ENCODE measurements around the gene NOPCHAP1.
A peak's percentile ranks its signal among the peaks of the same experiment; 100 is the strongest.

NOPCHAP1 gene

DNA sequence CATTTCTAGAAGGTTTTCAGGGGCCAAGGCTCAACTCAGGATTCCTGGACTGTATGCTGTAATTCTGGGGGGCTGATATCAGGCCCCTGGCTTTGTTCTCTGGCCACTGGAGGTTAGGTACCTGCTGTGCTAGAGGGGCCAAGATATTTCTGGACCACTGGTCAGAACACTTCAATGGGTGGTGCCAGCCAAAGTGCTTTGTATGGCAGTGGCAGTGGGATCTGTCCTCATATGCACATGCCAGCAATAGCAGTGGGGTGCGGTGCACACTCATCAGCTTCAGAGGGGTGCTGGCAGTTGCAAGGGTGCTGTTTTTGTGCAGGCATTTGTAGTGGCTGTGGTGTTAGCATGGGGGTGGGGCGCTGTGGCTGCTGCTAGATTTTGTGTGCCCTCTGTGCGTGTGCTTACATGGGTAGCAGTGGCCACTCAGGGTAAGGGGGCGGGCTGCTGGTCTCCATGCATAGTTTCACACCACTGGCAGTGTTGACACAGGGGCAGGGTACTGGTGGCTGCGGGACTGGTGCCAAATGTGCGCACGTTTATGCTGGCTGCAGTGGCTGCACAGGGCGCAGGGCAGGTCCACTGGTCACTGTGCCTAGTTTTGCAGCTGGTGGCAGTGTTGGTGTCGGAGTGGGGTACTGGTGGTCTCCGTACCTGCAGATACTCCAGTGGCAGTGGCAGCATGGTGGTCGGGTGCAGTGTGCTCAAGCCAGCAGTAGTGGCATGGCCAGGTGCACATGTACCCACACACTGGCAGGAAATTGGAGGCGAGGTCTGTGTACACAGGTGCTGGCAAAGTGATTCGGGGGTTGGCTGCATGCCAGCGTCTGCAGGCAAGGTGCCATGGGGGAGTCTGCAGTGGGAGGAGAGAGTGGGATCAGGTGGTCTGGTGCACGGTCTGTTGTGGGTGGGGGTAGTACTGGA, 12.6 kb downstream of the NOPCHAP1 start:
- TF ChIP-seq, protein P1, sequence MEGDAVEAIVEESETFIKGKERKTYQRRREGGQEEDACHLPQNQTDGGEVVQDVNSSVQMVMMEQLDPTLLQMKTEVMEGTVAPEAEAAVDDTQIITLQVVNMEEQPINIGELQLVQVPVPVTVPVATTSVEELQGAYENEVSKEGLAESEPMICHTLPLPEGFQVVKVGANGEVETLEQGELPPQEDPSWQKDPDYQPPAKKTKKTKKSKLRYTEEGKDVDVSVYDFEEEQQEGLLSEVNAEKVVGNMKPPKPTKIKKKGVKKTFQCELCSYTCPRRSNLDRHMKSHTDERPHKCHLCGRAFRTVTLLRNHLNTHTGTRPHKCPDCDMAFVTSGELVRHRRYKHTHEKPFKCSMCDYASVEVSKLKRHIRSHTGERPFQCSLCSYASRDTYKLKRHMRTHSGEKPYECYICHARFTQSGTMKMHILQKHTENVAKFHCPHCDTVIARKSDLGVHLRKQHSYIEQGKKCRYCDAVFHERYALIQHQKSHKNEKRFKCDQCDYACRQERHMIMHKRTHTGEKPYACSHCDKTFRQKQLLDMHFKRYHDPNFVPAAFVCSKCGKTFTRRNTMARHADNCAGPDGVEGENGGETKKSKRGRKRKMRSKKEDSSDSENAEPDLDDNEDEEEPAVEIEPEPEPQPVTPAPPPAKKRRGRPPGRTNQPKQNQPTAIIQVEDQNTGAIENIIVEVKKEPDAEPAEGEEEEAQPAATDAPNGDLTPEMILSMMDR (conservative IDR thresholded peaks at IDR 0.05; ENCODE audit: low read length) = no peak

DNA sequence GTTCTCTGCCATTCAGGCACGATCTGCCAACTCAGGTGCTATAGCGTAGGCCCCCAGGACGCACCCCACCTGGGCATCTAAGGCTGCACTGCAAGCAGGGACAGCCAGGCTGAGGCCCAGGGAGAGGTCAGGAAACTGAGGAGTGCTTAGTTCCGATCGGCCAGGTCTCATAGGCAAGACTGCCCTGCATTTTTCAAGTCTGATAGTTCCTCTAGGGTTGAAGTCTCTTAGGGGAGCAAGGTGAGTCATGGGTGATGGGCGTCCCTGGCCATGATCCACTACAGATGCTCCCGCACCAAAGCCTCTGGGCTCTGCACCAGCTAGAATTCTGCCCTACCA, 13.2 kb downstream of the NOPCHAP1 start:
- TF ChIP-seq, protein P1 (conservative IDR thresholded peaks at IDR 0.05; ENCODE audit: low read length) = no peak
- no peak overlapping the region for H3K4me3 ChIP-seq (ENCODE audit: low read length)
- DNase-seq (ENCODE audit: low read depth) = no peak

More for the DNA sequence above, 12.6 kb downstream of the NOPCHAP1 start:
- no peak overlapping the region for H3K4me3 ChIP-seq (ENCODE audit: low read length)
- no peak for DNase-seq (ENCODE audit: low read depth)

DNA sequence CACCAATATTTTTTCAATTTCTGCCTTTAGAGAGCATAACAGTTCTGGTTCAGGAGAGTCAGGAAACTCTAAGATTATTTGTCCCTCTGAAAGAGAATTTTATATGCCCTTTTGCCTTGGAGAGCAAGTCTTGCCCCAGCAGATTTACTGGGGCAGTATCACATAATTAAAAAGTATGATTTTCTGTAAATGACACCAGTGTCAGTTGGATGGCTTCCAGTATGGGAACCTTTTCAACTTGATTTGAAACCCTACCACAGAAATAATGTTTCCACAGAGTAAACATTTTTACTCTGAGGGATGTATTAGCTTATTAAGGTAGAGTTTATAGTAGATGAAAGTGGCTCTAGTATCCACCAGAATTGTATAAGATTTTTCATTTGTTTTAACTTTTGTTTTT, 15.4 kb downstream of the NOPCHAP1 start:
- TF ChIP-seq, protein P1 (conservative IDR thresholded peaks at IDR 0.05; ENCODE audit: low read length) = no peak
- H3K4me3 ChIP-seq (ENCODE audit: low read length) = no peak overlapping the region
- no peak for DNase-seq (ENCODE audit: low read depth)

DNA sequence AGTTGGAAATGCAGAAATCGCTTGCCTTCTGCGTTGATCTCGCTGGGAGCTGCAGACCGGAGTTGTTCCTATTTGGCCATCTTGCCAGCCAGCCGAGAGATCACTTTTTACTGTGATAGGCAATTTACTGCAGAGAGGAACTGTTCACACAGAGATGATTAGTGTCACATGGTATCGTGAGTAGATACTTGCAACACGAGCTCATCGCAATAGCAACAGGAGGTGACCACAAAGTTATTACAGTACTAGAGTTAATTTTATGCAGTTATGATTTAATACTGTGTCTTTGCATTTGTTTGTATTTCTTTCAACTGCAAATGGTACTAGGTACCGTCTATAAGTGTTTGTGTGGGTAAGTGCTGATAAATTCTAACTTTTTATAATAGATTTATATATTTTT, 27.8 kb downstream of the NOPCHAP1 start:
- TF ChIP-seq, protein P1 (conservative IDR thresholded peaks at IDR 0.05; ENCODE audit: low read length) = no peak
- DNase-seq (ENCODE audit: low read depth) = peak; percentile 16

DNA sequence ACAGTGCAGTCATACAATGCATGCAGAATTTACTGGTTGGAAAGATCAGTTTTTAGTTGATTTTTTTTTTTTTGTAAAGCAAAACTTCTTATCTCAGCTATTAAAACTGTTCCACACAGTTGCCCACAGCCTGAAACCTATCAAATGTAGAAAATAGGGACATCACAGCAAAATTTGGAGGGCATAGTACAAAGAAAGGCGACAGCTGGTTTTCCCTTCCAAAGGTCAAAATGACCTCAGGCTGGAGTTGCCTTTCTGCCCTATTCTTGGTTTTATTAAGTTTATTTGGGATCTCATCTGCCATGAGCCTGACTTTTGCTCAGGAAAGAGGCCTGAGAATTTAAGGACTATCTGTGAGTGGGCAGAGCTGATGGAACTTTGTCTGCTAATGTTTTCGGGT, 28.5 kb downstream of the NOPCHAP1 start:
- TF ChIP-seq, protein P1 (conservative IDR thresholded peaks at IDR 0.05; ENCODE audit: low read length) = no peak
- H3K4me3 ChIP-seq (ENCODE audit: low read length) = no peak overlapping the region
- DNase-seq (ENCODE audit: low read depth) = no peak

More for the DNA sequence above, 27.8 kb downstream of the NOPCHAP1 start:
- no peak overlapping the region for H3K4me3 ChIP-seq (ENCODE audit: low read length)

DNA sequence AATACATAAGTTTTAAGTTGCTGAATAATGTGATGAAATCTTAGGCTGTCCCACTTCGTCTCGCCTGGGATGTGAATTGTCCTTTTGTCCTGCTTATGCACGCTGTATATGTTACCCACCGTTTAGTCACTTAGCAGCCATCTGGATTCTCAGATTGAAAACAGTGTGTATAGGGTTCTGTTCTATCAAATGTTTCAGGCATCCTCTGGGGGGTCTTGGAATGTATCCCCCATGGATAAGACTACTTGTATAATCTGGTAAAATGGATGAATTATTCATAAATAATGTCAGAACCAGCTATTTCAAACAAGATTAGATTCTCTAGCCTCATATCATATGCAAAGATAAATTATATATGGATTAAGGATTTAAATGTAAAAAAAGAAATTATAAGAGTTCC, 29.4 kb downstream of the NOPCHAP1 start:
- DNase-seq (ENCODE audit: low read depth) = no peak
- TF ChIP-seq, protein P1 (conservative IDR thresholded peaks at IDR 0.05; ENCODE audit: low read length) = no peak
- H3K4me3 ChIP-seq (ENCODE audit: low read length) = no peak overlapping the region

DNA sequence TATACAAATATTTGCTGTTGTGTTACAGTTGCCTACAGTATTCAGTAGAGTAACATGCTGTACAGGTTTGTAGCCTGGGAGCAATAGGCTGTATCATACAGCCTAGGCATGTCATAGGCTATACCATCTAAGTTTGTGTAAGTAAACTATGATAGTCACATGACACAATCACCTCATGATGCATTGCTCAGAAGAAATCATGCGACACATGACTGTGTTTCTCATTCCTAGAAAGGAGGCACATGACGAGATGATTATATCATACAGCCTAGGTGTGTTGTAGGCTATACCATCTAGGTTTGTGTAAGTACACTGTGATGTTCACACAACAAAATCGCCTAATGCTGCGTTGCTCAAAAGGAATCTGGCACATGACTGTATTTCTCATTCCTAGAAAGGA, 31.9 kb downstream of the NOPCHAP1 start:
- TF ChIP-seq, protein P1 (conservative IDR thresholded peaks at IDR 0.05; ENCODE audit: low read length) = no peak
- DNase-seq (ENCODE audit: low read depth) = no peak
- H3K4me3 ChIP-seq (ENCODE audit: low read length) = no peak overlapping the region
